GM19438 (cell line): ENCODE measurements around the gene AP3B1.

Experiments
- ATAC-seq: cut with Tn5 transposase; IDR thresholded peaks from one replicate; pipeline ENCODE4 v1.9.1; 2021; ENCODE audit warnings: low read depth; ENCODE audit not compliant: unreplicated experiment

AP3B1 gene

DNA sequence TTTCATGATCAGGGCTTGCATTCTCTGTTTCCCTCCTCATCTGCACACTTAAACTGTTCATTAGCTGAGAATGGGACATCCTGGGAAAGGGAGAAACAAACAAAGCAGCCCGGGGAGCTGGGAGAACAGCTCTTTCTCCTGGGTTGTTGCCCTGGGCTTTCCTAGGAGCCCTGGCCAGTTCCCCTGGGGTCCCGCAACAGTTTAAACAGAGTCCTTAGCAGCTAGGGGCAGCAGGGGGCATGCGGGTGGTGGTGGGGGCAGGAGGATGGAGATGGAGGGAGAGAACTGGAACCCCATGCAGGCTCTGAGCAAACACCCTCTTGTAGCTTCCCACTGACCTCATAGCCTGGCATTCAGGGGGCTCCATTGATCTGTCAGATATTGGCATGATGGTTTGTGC lies 309.3 kb downstream of the AP3B1 start:
- ATAC-seq = no peak

DNA sequence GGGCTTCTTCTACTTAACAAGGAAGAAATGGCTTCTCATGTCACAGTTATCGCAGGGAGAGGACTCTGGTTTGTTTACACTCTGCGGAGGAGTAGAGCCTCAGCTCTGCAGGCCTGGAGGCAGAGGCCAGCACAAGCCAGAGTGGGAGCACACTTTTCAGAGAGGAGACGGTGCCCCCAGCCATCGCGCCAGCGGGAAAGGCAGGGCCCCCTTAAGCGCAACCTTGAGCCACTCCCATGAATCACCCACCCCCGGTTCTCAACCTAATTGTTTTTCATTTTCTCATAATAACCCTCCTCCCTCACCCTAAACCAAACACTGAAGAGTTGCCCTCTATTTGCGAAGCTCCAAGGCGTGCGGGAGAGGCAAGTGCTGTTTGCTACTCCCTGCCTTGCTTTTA lies 309.9 kb downstream of the AP3B1 start:
- no peak for ATAC-seq

DNA sequence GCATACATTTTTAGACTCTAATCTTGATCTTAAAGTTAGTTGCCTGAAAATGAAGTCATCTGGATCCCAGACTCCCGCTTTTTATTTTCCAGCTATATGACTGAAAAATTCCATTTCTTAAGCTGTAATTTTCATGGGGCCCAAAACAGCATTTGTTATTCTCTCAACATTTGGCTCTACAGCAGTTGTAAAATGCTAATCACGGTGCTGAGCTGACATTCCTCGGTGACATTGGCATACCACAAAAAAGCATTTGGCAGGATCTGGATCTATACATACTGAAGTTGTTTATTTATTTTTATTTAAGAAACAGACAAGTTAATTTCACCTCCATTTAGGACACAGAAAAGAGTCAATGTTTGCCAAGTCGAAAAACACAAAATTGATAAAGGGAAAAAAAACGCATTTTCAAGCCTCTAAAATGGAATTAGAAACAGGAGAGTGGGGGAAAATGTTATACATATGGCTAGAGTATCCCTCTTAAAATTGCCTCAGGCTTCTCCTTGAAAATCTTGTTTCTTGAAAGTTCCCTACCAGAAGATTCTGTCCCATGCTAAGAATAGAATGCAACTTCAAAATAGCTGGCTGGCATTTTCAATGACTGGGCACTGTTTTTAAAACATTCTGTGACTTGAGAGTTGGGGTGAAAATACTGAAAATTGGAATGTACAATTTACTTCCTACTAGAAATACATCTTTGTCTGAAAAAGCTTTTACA lies 310.9 kb downstream of the AP3B1 start:
- ATAC-seq = no peak

DNA sequence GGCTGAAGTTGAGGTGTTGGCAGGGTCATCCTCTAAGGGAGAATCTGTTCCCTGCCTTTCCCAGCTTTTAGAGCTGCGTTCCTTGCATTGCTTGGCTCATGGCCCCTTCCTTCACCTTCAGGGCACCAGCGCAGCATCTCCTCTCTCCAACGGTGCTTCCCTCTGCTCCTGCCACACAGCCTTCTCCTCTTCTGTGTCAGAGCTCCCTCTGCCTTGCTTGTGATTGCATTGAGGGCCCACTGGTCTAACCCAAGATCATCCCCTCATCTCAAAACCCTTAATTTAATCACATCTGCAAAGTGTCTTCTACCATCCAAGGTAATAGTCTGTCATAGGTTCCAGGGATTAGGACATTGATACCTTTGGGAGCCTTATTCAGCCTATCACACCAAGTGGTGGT lies 312.7 kb downstream of the AP3B1 start:
- ATAC-seq = no peak

DNA sequence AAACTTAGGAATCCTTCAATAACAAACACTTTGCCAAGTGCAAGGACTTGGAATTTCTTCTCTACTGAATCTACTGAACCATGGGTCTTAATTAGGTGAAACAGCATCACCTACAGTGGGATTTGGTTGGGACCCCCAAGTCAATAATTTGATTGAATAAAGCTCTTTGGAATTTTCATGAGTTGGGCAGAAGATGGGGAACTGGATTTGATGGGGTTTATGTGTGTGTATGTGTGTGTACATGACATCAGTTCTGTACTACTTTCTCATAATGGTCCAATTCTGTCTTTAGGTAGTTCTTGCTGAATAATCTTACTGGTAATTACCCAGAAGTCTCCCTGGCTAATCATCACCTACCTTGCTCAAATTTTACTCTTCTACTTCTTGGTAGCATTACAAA lies 319.9 kb downstream of the AP3B1 start:
- ATAC-seq = no peak

DNA sequence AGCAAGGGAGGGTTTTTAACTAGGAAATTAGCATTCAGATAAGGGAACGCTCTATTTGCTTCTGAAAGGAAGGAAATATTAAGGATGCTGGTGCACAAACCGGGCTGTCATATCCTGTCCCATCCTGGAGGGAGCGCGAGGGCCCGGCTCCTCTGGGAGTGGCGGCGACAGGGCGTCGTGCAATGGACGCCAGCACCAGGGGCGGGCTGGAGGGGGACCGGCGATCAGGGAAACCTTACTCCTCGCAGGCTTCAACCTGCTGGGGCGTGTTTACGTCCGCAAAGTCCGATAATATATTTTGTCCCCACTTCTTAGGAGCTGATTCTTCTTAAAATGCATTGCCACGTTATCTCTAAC lies 321.3 kb downstream of the AP3B1 start:
- no peak for ATAC-seq

DNA sequence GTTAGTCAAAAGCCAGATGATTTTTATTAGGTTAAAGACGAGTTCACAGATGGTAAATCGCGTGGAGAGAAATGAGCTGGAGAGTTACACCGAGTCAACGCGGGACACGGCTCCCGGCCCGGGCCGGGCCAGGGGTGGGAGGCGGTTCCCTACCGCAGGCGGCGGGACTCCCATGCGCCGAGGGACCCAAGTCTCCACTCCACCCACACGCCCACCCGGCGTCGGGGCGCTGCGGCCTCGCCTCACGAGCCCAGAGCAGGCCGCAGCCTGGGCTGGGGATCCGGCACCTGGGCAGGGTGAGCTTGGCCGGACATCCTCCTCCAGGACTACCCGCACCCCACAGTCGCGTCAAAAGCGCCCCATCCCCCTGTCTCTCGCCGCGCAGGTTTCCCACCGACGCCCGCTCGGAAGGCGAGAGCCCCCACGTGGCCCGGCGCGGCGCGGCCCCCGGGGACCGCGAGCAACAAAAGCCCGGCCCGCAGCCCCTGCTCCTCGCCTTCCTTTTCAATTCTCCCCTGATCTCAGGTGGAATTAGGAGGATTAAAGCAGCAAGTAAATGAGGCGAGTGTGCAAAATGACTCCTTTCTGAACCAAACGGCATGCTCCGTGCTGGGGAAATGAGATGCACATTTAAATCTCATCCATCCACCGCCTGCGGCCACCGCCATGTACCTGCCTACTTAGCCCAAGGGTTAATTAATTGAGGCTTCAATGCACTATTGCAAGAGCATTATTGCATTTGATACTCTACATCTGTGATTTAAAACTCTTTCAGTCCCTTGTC lies 321.8 kb downstream of the AP3B1 start:
- no peak for ATAC-seq

DNA sequence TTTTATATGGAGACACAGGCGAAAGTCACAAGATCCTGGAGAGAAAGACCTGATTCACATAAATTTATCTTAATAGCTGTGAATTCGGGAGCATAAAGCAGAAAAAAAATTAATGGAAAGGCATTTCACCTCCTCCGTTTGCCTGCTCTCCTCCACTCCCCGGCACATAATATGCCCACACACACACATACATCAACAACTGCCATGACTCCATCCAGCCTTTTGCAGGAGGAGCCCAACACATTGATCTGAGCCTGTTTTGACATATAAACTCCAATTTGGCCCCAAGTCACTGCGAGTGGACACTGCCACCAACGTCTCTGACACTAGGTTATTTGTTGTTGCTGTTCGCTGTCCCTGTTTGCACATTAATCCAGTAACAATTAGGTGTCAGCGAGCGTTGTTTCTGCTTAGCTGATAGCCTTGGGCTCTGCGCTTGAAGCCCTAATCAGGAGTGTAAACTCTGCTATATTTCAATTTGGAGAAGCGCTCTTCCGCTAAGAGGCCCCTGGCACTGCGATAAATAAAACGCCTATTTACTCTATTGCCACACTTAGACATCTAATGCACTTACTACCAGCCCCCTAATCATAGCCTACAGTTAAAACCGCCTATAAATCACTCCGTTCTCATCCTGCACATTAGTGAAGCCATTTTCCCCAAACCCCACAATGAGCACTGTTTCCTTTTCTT lies 322.6 kb downstream of the AP3B1 start:
- ATAC-seq = no peak

DNA sequence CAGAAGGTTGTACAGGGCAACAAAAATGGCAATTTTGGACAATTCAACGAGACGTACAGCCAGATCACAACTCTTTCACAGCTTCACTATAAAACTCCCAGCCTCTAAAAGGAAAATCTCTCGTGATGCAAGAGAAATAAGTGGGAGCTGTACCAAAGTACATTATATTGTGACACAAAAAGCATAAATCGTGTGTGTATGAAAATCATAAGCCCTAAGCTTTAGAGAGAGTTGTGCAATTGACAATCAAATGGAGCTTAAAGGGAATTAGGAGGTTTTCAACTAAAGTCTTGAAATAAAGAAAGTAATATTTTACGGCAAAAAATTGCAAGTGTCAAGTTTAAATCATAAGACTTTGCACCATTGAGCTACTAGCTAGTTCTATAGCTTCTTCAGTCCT lies 323.6 kb downstream of the AP3B1 start:
- no peak for ATAC-seq

DNA sequence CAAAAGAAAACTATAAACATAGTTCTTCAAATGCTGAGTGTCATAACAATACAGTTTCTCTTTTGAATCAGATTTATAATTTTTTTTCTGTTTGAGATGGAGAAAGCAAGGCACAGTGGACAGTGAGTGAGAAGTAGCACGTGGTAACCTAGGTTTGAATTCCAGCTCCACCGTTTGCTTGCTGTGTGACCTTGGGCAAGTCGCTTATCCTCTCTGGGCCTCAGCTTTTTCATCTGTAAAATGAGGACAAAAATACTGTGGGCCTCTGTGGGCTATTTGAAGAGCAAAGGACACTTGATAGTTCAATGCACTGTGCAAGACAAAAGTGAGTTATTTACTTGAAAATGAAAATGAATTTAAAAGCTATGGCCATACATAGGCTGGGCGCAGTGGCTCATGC lies 330.7 kb downstream of the AP3B1 start:
- ATAC-seq = no peak

DNA sequence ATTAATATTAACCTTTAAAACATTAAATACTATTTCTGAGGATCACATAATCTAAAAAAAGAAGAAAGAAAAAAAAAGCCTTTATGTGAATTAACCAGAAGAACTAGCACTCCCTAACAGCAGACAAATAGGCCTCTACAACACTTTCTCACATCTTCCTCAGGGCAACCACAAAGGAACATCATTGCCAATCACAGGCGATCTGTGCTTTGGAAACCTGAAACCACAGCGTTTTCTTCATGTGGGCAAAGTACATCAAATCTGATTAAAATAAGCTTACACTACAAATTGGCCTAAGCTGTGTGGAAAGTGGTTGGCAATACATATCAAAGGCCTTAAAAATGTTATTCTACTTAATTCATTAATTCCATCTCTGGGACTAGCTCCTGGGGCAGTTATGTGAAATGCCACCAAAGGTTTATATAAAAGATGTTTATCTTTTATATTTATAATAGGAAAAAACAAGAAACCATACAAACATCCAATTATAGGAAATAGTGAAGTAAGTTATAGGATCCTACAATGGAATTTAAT lies 333.6 kb downstream of the AP3B1 start:
- ATAC-seq = no peak

DNA sequence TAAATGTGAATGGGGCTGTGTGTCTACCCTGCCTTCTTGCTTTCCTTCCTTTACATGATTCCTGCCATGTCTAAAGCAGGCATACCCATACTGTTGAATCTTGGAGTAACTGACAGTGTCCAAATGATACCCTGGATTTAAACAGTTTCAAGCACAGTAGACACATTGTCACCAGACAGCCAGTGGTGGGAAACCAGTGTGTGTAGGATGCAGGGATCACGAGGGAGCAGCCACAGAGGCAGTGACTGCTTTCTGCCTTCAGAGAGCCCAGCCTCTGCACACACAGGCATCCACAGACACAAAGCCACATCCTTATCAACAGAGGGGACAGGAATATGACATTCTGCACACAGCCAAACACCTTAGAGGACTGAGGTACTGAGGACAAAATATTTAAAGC lies 334.2 kb downstream of the AP3B1 start:
- no peak for ATAC-seq

DNA sequence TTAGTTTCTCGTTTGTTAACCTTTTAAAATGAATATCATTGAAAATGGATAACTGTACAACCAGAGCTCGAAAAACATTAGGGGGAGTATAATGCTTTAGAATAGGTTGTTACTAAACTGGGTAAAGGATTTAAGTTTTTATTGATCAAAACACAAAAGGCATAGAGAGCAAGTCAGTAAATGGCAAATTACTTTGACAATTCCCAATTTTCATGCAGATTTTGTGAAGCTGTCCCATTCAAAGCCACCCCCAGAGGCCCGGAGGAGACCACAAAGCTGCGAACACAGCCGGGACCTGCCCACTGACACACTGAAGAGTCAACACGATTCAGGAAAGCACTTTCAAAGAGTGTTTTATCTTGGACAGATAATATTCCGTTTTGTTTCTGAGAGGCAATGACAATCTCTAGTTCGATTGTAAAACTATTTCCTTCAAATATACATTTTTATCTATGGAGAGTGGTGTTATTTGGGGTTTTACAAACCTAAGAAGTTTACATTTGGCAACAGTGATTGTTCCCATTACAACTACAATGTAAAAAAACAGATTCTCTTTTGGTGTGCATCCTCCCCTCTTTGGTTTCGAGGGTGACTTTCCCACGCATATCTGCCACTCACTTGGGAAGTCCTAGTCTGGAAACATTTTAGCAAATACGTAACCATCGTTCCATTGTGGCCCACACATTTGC lies 335.7 kb downstream of the AP3B1 start:
- ATAC-seq = no peak

DNA sequence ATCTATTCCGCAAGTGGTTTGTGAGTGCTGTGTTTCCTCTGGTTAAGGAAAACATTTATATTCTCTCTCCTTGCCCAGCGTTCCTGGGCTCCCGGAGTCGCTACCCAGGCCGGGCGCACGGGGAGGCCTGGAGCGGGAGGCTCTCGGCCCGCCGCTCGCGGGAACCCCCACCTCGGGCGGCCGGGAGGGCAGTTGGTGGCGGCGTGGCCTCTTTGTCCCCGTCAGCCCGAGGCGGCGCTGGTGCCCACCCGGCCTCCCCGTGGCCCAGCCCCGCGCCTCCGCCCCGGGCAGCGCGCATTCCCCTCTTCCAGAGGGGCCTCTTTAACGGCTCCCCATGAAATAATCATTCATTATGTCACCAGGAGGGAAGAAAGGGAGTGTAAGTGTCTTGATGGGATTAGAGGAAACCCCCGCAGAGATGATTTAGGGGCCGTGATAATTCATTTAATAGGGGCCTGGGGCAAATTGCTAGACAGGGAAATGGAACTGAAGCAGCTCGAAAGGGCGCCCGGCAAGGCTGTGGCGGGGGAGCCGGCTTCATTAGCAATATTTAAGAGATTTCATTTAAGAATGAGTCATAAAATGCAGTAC lies 336.5 kb downstream of the AP3B1 start:
- no peak for ATAC-seq

DNA sequence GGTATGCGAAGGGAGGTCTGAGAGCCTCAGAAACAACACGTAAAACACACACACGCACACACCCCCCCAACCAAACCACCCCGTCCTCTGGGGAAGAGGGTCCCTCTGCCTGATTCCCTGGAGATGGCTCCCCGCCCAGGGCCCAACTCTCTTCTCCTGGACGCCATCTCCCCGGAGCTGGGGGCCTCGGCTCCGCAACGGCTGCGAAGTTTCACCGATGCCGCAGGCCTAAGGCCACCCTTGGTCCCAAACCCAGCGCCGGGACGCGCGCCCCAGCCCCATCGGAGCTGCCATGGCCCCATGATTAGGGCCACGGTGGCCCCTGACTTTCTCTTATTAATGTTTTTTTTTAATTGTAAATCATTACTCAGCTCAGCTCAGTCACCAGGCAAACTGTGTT lies 337.0 kb downstream of the AP3B1 start:
- no peak for ATAC-seq

DNA sequence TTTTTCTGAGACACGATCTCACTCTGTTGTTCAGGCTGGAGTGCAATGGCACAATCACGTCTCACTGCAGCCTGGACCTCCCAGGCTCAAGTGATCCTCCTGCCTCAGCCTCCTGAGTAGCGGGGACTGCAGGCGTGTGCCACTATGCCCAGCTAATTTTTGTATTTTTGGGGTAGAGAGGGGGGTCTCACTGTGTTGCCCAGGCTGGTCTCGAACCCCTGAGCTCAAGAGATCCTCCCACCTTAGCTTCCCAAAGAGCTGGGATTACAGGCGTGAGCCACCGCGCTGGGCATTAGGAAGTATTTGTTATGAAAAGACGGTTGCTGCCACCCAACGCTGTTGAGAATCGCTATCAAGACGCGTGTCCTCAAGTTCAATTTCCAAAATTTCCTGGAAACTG lies 337.4 kb downstream of the AP3B1 start:
- ATAC-seq = no peak

DNA sequence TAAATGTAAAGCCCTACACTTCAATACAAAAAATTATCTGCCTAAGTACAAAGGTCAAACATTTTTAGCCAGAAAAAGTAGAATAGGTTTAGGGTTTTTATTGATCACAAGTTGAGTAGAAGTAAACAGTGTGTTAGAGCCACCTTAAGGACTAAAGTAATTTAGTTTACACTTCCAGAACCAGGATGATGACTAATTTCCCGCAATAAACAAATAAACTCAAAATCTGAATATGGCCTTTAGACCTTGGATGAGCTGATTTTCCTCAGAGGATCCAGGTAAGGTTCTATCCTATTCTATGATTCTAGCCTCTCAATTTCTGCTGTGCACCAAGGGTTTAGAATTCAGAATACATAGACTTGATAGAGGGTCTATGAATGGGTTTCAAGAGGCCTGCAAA lies 338.9 kb downstream of the AP3B1 start:
- no peak for ATAC-seq

DNA sequence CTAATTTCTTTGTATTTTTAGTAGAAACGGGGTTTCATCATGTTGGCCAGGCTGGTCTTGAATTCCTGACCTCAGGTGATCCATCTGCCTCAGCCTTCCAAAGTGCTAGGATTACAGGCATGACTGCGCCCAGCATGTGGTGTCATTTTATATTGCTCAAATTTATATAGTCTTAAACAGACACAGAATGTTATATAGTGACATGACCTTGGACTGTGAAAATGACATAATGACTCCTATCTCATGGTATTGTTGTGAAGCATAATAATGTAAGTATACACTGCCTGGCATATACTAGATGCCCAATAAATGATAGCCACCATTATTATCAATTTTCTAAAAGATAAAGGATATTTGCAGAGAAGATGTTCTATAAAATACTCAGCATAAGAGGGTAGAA lies 341.1 kb downstream of the AP3B1 start:
- no peak for ATAC-seq

DNA sequence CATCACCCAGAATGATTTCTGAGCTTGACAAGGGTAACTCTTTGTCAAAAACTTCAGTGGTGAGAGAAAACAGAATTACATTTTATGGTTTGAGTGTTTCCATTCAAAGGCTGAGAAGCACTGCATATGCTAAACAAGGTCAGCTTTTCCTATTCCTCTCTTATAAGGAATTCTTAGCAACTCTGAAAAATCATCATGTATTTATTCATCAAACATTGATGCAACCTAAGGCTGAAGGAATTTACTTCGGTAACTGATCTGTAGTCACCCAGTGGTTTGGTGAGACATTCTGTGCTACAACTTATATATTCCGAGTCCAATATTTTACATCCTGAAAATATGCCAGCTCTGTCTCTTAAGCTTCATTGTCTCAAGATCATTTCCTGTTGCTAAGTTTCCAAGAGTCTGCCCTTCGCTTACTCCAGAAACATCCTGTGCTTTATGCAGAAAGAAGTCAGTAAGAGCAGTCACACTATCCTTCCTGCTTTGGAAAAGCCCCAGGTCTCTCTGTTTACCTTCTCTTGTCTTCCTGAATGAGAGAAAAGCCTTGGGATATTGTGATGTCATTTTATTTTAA lies 341.8 kb downstream of the AP3B1 start:
- no peak for ATAC-seq
